NCI-H146 (cell line): ENCODE measurements around the gene AIF1L.
"Not testable (repeated sequence)": the region's sequence is repeated elsewhere in the genome, so short reads cannot be mapped to it uniquely, and the experiment has no call there.

Experiments used
- DNase-seq: peaks from one replicate; lab custom pipeline; 2025; lab: John Stamatoyannopoulos, UW

AIF1L gene

DNA sequence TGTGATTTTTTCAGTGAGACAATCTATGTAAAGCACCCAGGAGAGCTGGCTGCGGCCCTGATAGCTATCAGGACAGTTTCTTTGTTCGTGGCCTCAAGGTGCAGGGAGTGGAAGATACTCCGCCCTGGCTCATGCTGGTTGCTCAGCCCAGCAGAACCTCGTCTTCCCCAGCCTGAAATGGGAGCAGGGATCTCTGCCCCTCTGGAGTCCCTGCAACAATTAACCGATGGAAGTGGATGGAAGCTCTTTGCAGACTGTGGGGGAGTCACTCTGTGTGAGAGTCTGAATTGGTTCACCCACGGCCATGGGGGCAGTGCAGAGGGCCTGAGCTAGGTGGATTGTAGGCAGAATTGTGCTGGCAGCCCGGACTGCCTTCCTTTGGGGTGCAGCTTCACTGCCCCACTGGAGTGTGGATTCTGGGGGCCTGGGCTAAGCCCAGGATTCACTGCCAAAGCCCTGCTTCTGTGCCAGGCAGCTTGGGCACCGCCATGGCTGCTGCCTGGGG lies 2.8 kb downstream of the AIF1L start:
- no peak for DNase-seq

- DNase-seq = not testable (repeated sequence)
Measured at GRCh38 chr9:131099845-131100244, 3.5 kb downstream of the AIF1L start.

GRCh38 chr9:131100445-131100844 lies 4.1 kb downstream of the AIF1L start:
- DNase-seq = no peak

- no peak for DNase-seq
Measured at GRCh38 chr9:131101207-131101964, 5.1 kb downstream of the AIF1L start.

DNA sequence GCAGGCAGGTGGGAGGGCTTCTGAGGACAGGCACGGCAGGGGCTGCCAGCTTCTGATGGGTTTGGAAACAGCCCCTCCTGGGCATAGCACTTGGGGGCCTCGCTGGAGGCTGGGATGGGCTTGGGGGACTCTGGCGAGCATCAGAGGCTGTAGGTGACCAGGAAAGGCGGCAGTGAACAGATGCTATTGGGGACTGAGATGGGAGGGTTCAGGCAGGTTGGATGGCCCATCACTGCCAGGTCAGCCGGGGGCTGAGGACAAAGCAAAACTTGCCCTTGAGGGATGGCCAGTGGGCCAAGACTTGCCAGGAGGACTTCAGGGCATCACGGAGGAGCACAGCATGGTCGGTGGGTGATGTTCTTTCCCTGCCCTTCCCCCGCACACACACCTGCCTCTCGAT lies 6.7 kb downstream of the AIF1L start:
- no peak for DNase-seq

DNA sequence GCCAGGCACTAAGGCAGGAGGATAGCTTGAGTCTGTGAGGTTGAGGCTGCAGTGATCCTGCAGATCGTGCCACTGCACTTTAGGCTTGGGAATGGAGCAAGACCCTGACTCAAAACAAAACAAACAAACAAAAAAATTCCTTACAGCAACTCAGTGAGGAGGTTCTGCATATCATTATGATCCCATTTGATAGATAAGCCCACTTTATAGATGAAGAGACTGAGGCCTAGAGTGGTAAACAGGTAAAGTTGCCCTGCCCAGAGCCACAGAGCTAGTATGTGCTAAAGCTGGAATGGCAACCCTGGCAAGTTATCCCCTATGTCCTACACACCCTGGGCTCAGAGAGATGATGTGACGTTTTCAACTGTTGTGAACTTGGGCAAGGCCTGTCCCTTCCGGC lies 7.2 kb downstream of the AIF1L start:
- no peak for DNase-seq

DNA sequence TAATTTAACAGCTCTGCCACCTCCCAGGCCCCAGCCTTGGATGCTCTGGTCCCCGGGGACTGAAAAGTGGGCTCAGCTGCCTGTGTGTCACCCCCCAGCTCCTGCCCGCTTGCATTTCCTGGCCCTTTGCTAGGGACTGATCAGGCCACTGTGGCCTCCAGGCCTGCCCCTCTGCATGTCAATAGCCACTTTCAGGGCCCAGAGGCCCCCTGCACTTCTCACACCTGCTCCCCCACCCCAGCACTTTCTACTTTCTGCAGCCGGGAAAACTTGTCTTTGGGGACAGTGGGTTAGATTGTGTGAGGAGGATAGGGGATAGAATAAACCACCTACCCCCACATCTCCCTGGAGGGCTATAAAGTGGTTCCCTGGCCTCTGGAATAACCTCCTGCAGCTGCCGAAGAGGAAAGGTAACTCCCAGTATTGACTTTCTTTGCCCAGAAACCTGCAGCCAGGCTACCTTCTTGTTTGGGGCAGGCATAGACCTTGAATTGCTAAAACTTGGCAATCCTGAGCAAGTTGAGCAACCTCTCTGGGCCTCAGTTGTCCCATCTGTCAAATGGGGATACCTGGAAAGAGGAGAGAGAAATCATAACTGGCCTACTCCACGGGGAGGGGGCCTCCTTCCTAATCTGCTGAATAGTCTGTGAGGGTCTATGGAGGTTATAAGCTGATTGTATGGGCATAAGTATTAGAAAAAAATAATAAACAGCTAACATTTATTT lies 7.8 kb downstream of the AIF1L start:
- no peak for DNase-seq

DNA sequence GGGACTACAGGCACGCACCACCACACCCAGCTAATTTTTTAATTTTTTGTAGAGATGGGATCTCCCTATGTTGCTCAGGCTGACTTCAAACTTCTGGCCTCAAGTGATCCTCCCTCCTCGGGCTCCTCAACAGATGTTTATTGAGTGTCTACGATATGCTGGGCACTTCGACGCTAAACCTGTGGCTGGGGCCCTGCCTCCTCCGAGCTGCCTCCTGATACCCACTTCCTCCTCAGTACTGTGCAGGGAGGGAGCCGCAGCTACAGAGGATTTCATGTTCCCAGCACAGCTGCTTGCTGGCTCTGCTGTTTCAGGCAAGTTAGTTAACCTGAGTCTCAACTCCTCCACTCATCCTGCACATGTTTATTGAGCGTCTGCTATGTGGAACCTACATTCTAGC lies 9.6 kb downstream of the AIF1L start:
- no peak for DNase-seq

GRCh38 chr9:131107760-131108159 lies 11.4 kb downstream of the AIF1L start:
- DNase-seq = no peak

DNA sequence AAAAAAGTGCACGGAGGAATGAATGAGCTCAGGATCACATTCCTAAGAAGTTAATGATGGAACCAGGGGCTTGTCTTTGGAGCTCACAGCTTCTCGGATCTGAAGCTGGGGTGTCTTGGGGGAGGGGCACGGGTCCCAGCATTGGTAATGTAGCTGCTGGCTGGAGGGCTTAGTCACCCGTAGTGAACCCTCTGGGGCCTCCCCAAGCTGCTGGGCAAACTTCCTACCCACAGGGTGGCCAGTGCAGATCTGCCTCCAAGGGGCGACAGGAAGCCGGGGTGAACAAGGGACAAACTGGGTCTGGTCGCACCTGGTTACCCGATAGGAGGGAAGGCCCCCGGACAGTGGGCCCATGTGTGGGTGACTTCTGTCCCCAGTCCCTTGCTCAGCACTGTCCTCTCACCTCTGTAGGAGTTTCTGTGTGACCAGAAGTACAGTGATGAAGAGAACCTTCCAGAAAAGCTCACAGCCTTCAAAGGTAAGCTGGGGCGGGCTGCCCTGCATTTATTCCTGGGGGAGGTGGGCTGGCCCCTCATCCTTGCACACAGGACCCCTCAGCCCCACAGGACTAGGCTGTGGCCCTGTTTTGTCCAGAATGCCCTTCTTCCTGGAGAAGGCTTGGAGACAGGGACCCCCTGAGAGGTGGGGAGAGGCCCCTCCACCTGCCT lies 15.0 kb downstream of the AIF1L start:
- DNase-seq = no peak

- DNase-seq = no peak
Measured at GRCh38 chr9:131111854-131112311, 15.6 kb downstream of the AIF1L start.

DNA sequence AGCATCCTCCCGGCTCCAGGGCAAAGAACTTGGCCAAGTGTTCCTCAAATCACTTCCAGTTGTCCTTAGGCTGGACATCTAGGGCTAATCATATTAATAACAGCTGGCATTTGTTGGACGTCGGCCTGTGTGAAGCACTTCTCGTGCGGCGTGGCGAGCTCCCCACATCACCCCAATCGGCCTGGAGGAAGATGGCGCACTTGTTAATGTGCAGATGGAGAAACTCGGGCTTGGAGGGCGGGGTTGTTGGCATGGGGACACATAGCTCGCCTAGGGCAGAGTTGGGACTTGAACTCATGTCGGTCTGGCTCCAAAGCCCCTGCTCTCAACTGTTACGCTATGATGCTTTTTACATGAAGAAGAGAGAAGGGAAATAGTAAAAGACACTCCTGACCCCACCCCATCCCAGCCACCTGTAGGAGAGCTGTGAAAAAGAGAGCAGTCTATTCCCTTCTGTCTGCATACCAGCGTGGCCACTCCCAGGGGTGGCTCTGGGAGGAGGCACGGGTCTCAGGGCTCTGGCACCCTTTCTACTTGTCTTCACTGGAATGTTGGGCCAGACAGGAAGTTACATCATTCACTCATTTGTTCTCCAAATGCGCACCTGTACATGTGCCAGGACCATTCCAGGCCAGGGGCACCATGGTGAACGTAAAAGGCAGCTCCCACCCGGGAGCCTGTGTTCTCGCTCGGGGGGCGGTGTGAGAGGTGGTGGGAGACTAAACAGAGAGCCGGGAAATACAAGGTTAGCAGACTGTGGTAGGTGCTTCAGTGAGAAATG lies 16.2 kb downstream of the AIF1L start:
- DNase-seq = no peak

DNA sequence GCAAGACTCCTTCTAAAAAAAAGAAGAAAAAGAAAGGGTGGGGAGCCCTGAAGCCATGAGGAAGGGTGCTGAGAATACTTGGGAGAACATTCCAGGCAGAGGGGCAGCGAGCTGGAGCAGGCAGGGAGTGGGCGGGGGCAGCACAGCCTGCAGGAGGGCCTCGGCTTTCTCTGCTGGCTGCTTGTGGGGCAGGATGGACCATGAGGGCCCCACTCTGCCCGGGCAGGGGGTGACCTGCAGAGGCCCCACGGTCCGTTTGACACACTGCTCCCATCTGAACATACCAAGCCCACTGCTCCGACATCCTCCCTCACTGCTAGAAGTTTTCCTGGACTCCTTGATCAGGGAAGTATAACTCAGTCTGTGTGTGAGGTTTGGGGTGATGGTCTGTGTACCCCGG lies 17.3 kb downstream of the AIF1L start:
- DNase-seq = no peak

DNA sequence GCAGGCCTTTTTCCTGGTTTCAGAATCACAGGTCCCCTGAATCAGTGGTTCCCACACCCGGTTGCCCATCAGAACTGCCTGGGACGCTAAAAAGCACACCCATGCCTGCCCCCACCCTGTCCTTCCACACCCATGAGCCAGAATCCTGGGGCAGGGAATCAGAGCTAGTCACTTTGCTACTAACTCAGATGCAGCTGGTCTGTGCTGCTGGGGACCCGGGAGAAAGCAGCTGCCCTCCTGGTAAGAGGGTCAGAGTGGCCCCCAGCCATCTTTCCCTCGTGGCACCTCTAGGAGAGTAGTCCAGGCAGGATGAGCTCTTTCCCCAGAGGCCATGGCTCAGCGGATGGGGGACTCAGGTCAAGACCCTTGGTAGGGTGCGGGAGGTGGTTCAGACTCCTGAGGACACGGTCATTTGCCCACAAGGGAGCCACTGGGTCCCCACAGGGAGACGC lies 17.8 kb downstream of the AIF1L start:
- no peak for DNase-seq

DNA sequence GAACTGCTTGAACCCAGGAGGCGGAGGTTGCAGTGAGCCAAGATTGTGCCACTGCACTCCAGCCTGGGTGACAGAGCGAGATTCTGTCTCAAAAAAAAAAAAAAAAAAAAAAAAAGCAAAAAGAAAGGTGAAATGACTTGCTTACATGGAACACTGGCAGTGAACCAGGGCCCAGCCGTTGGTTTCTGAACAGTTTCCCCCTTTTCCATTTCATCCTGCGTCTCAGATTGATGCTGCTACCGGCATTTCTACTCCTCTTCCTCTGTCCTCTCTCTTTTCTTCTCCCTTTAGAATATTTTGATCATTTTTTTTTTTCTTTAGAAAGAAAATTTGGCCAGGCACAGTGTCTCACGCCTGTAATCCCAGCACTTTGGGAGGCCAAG lies 19.0 kb downstream of the AIF1L start:
- DNase-seq = not testable (repeated sequence)

- DNase-seq = no peak
Measured at GRCh38 chr9:131116281-131117120, 20.2 kb downstream of the AIF1L start.

DNA sequence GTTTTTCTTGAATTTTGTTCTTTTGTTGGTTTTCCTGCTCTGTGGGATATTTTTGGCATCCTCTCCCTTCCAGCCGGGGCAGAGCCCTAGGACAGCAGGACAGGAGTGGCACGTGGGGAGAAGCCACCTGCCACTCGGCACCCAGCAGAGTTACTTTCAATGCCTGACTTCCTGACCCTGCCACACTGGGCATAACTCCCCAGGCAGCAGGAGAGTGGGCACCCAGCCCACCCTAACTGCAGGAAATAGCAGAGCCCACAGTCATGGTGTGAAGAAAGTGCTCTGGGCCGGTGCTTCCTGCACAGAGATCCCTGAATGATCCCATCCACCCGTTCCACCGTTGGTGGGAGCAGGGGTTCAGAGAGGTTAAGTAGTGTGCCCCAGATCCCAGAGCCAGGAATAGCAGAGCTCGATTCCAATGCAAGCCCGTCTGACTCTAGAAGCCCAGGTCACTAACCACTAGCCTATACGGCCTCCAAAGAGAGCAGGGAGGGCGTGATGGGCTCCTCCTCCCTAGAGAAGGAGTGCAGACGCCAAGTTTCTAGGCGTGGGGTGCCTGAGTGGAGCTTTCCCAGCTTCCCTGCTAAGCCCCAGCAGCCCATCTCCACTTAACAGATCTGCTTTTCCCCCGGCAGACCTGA lies 20.9 kb downstream of the AIF1L start:
- DNase-seq = peak; percentile 3

DNA sequence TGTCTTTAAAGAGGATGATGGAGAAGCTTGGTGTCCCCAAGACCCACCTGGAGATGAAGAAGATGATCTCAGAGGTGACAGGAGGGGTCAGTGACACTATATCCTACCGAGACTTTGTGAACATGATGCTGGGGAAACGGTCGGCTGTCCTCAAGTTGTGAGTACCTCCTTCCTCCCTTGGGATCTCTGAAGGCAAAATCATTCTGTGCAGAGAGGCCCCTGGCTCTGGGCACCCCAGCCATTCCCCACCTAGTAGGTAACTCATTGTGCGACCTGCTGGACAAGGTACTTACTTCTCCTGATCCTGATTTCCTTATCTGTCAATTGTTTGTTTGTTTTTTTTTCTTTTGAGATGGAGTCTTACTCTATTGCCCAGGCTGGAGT lies 21.4 kb downstream of the AIF1L start:
- DNase-seq = no peak

GRCh38 chr9:131119600-131119999 lies 23.3 kb downstream of the AIF1L start:
- DNase-seq = no peak

DNA sequence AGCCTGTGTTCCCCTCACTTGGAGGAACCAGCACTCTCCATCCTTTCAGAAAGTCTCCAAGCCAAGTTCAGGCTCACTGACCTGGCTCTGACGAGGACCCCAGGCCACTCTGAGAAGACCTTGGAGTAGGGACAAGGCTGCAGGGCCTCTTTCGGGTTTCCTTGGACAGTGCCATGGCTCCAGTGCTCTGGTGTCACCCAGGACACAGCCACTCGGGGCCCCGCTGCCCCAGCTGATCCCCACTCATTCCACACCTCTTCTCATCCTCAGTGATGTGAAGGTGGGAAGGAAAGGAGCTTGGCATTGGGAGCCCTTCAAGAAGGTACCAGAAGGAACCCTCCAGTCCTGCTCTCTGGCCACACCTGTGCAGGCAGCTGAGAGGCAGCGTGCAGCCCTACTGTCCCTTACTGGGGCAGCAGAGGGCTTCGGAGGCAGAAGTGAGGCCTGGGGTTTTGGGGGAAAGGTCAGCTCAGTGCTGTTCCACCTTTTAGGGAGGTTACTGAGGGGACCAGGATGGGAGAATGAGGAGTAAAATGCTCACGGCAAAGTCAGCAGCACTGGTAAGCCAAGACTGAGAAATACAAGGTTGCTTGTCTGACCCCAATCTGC lies 24.4 kb downstream of the AIF1L start:
- DNase-seq = no peak
